ENCODE measurements around the gene KRTAP4-7.
"Not testable (repeated sequence)": the region's sequence is repeated elsewhere in the genome, so short reads cannot be mapped to it uniquely, and the experiment has no call there.

The KRTAP4-7 gene

GRCh38 chr17:41084100-41084856, at the start of gene KRTAP4-7:
Gene KRTAP4-7 (plus strand): TSS chr17:41084150. CDS start chr17:41084207, 57 bp downstream.
- not testable (repeated sequence) for DNase-seq (ENCODE audit: low spot score)

DNA sequence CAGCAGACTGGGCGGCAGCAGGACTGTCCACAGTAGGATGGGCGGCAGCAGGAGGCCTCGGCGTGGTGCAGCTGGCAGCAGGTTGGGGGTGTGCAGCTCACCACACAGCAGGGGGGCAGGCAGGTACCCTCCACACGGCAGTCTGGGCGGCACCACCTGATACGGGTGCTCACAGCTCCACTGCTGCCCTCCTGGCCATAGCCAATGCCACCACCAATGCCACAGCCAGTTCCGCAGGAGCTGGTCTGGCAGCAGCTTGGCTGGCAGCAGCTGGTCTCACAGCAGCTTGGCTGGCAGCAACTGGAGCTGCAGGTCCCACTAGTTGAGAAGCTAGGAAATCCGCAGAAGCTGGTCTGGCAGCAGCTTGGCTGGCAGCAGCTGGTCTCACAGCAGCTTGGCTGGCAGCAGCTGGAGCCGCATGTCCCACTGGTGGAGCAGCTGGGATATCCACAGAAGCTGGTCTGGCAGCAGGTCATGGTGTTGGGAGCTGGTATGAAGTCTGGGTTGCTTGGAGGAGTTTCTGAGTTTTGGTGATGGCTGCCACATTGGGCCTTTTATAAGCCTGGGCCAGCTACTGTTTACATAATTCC, 49.5 kb upstream of the KRTAP4-7 start, which contains the start of gene KRTAP1-3:
Gene KRTAP1-3 (minus strand): TSS at position 529 of the 590 bp plus-strand sequence. CDS start 53 bp downstream, at position 476.
- not testable (repeated sequence) for DNase-seq (ENCODE audit: low spot score)

DNA sequence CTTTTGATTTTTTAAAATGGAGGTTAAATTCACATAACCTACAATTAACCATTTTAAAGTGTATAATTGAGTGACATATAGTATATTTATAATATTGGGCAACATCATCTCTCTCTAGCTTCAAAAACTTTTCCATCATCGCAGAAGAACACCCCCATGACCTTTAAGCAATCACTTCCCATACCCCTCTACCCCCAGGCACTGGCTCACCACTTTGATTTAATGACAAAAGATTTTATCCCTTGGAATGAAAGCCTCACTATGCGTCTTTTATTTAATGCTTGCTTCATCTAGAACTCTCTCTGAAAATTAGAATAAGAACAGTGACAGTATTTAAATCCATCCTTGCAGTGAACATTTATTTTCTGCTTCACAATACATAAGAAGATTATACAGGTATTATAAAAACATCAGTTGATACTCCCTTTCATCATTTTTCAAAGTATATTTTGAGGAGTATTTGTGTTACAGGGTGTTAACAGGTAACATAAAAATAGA, 46.0 kb upstream of the KRTAP4-7 start:
- DNase-seq (ENCODE audit: low spot score), result no peak
- no peak for TF ChIP-seq CTCF (IDR thresholded peaks at IDR 0.05; ENCODE audit: extremely low read depth, missing control alignments)

- not testable (repeated sequence) for DNase-seq (ENCODE audit: low spot score)
These were observed 43.0 kb upstream of the KRTAP4-7 start, which contains the start of gene KRTAP1-1 for GRCh38 chr17:41040783-41041571. Gene KRTAP1-1 (minus strand): TSS chr17:41041450. CDS start chr17:41041397, 53 bp downstream.

GRCh38 chr17:41042953-41043352, 41.0 kb upstream of the KRTAP4-7 start:
- no peak for DNase-seq (ENCODE audit: low spot score)
- TF ChIP-seq CTCF (IDR thresholded peaks at IDR 0.05; ENCODE audit: extremely low read depth, missing control alignments), result no peak

DNA sequence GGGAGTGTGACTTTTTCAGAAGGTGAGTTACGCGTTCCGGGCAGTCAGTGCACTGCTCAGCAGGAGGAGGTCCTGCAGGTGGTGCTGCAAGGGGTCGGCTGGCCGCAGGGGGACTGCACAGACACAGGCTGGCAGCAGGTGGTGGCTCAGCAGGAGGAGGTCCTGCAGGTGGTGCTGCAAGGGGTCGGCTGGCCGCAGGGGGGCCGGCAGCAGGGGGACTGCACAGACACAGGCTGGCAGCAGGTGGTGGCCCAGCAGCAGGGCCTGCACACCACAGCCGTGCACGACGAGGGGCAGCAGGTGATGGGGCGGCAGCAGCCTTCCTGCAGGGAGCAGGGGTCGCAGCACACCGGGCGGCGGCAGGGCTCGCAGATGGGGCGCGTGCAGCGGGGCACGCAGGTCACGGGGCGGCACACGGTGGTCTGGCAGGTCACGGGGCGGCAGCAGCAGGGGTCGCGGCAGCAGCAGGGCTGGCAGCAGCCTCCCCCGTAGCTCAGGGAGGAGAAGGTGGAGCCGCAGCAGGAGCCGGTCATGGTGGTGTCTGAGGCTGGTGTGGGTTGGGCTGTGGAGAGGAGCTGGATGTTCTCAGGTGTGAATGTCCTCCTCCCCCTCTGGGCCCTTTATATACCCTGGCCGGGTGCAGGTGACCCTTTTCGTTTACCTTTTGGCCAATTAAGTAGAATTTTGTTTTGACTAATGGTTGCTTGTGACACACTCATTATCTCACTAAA, 37.0 kb upstream of the KRTAP4-7 start, which contains the start of gene KRTAP2-1:
Gene KRTAP2-1 (minus strand): TSS at position 582 of the 731 bp plus-strand sequence. CDS start 49 bp downstream, at position 533.
- not testable (repeated sequence) for DNase-seq (ENCODE audit: low spot score)

DNA sequence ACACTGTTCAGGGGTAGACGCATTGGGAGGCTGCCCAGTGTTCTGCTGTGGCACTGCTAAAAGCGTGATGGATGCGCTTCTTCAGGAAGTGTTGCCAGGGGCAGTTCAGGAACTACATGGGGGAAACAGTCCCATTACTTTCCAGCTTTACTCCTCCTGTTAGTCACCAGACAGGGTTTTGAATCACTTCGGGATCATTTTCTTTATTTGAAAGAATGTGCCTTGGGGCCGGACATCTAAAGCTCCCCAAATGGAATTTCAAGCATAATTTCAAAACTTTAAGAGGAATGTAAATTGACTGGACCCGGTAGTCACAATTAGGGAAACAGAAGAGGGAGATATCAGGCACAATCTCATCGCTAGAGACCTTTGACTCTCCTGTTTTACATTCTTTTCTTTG, 35.5 kb upstream of the KRTAP4-7 start:
- no peak for DNase-seq (ENCODE audit: low spot score)
- TF ChIP-seq CTCF (IDR thresholded peaks at IDR 0.05; ENCODE audit: extremely low read depth, missing control alignments), result no peak

GRCh38 chr17:41049110-41049509, 34.8 kb upstream of the KRTAP4-7 start:
- no peak for TF ChIP-seq CTCF (IDR thresholded peaks at IDR 0.05; ENCODE audit: extremely low read depth, missing control alignments)
- DNase-seq (ENCODE audit: low spot score), result no peak

DNA sequence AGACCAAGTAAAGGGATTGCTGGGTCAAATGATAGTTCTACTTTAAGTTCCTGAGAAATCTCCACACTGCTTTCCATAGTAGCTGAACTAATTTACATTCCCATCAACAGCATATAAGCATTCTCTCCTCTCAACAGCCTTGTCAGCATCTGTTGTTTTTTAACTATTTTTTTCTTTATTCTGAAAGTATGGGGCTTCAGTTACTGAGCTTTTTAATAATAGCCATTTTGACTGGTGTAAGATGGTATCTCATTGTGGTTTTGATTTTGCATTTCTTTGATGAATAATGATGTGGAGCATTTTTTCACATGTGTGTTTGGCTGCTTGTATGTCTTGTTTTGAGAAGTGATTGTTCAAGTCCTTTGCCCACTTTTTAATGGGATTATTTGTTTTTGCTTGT, 31.4 kb upstream of the KRTAP4-7 start:
- no peak for TF ChIP-seq CTCF (IDR thresholded peaks at IDR 0.05; ENCODE audit: extremely low read depth, missing control alignments)
- DNase-seq (ENCODE audit: low spot score), result no peak
